GM18873 (cell line): Measurements from ENCODE around the gene PAM.

Source experiments
- ATAC-seq: cut with Tn5 transposase; IDR thresholded peaks from one replicate; pipeline ENCODE4 v1.9.1; 2021; ENCODE audit warnings: mild to moderate bottlenecking, moderate library complexity, moderate number of reproducible peaks; ENCODE audit not compliant: unreplicated experiment, low FRiP score

Gene PAM

GRCh38 chr5:102853680-102854079 is 98.6 kb downstream of the PAM start:
- ATAC-seq = no peak

- no peak for ATAC-seq
Observed at GRCh38 chr5:102855681-102856388, 100.7 kb downstream of the PAM start.

- no peak for ATAC-seq
Observed at GRCh38 chr5:102856389-102856777, 101.3 kb downstream of the PAM start.

GRCh38 chr5:102857076-102857818 is 102.1 kb downstream of the PAM start:
- no peak for ATAC-seq

- ATAC-seq = no peak
Observed at GRCh38 chr5:102858221-102858620, 103.1 kb downstream of the PAM start.

GRCh38 chr5:102858808-102859207 is 103.7 kb downstream of the PAM start:
- no peak for ATAC-seq

GRCh38 chr5:102860035-102860434 is 104.9 kb downstream of the PAM start:
- ATAC-seq = no peak

- no peak for ATAC-seq
Observed at GRCh38 chr5:102863058-102863457, 108.0 kb downstream of the PAM start.

GRCh38 chr5:102863764-102864560 is 108.9 kb downstream of the PAM start:
- ATAC-seq = no peak

- no peak for ATAC-seq
Observed at GRCh38 chr5:102865171-102865509, 110.0 kb downstream of the PAM start.

- ATAC-seq = peak; percentile 71
Observed at GRCh38 chr5:102865510-102866236, 110.6 kb downstream of the PAM start.

- ATAC-seq = no peak
Observed at GRCh38 chr5:102866237-102866600, 111.1 kb downstream of the PAM start.

GRCh38 chr5:102867992-102868662 is 113.0 kb downstream of the PAM start:
- ATAC-seq = no peak

GRCh38 chr5:102869230-102869629 is 114.1 kb downstream of the PAM start:
- ATAC-seq = no peak

GRCh38 chr5:102873379-102873932 is 118.4 kb downstream of the PAM start:
- no peak for ATAC-seq

GRCh38 chr5:102874054-102874453 is 118.9 kb downstream of the PAM start:
- no peak for ATAC-seq

- no peak for ATAC-seq
Observed at GRCh38 chr5:102875721-102876123, 120.6 kb downstream of the PAM start.

GRCh38 chr5:102876610-102877009 is 121.5 kb downstream of the PAM start:
- no peak for ATAC-seq

GRCh38 chr5:102879741-102880140 is 124.6 kb downstream of the PAM start:
- no peak for ATAC-seq

GRCh38 chr5:102886586-102886985 is 131.5 kb downstream of the PAM start:
- no peak for ATAC-seq
